H9 (cell line): ENCODE measurements around the gene SCUBE1. TPM values are rescaled to one million over a fixed set of nuclear protein-coding genes. Genes with fewer than 3 reads are reported as not detected.

Experiments
- DNase-seq: peaks from one replicate; pipeline ENCODE4 v3.0.0-alpha.2; 2017
- H2AFZ ChIP-seq: one replicate; pipeline ENCODE4 v1.6.1; 2013; ENCODE audit warnings: mild to moderate bottlenecking, low read length, control low read depth, moderate library complexity
- H2AK5ac ChIP-seq: 2 replicates; pipeline ENCODE4 v1.6.1; 2013; ENCODE audit warnings: low read length, control low read depth, mixed read lengths; ENCODE audit not compliant: insufficient read length
- H2BK120ac ChIP-seq: one replicate; pipeline ENCODE4 v1.6.1; 2013; ENCODE audit warnings: low read depth, mild to moderate bottlenecking, low read length, control low read depth, inconsistent platforms; ENCODE audit not compliant: poor library complexity, severe bottlenecking
- H2BK12ac ChIP-seq: 2 replicates; pipeline ENCODE4 v1.6.1; 2013; ENCODE audit warnings: low read length, control low read depth, mixed read lengths, low read depth; ENCODE audit not compliant: insufficient read length
- H2BK15ac ChIP-seq: 2 replicates; pipeline ENCODE4 v1.6.1; 2013; ENCODE audit warnings: low read depth, low read length, control low read depth
- H2BK20ac ChIP-seq: one replicate; pipeline ENCODE4 v1.6.1; 2013; ENCODE audit warnings: low read depth, mild to moderate bottlenecking, low read length, control low read depth, inconsistent platforms; ENCODE audit not compliant: poor library complexity, severe bottlenecking
- H2BK5ac ChIP-seq: 2 replicates; pipeline ENCODE4 v1.6.1; 2013; ENCODE audit warnings: low read length, control low read depth, mixed read lengths; ENCODE audit not compliant: insufficient read length
- H3K14ac ChIP-seq: 2 replicates; pipeline ENCODE4 v1.6.1; 2013; ENCODE audit warnings: low read length, control low read depth; ENCODE audit not compliant: insufficient read depth
- H3K18ac ChIP-seq: 2 replicates; pipeline ENCODE4 v1.6.1; 2013; ENCODE audit warnings: low read depth, mild to moderate bottlenecking, mixed read lengths, low read length, control low read depth; ENCODE audit not compliant: insufficient read length
- H3K23ac ChIP-seq: 2 replicates; pipeline ENCODE4 v1.6.1; 2013; ENCODE audit warnings: low read length, control low read depth, mixed read lengths, low read depth; ENCODE audit not compliant: insufficient read length
- H3K23me2 ChIP-seq: 2 replicates; pipeline ENCODE4 v1.6.1; 2013; ENCODE audit warnings: low read depth, mild to moderate bottlenecking, mixed read lengths, low read length, control low read depth; ENCODE audit not compliant: insufficient read length, poor library complexity, severe bottlenecking
- H3K27ac ChIP-seq: 2 replicates; pipeline ENCODE4 v1.5.1; 2013; ENCODE audit warnings: low read length, control low read depth, mixed read lengths, low read depth; ENCODE audit not compliant: insufficient read length
- H3K27me3 ChIP-seq: 2 replicates; pipeline ENCODE4 v1.6.1; 2013; ENCODE audit warnings: low read length, control low read depth, inconsistent platforms; ENCODE audit not compliant: insufficient read depth
- H3K4ac ChIP-seq: 2 replicates; pipeline ENCODE4 v1.6.1; 2013; ENCODE audit warnings: low read depth, mild to moderate bottlenecking, control low read depth, inconsistent platforms, low read length, moderate library complexity
- H3K4me1 ChIP-seq: 2 replicates; pipeline ENCODE4 v1.6.1; 2013; ENCODE audit warnings: low read length, control low read depth, inconsistent platforms; ENCODE audit not compliant: insufficient read depth
- H3K4me2 ChIP-seq: 2 replicates; pipeline ENCODE4 v1.6.1; 2013; ENCODE audit warnings: low read length, control low read depth, mixed read lengths; ENCODE audit not compliant: insufficient read length, insufficient read depth
- H3K56ac ChIP-seq: 2 replicates; pipeline ENCODE4 v1.6.1; 2013; ENCODE audit warnings: low read depth, mild to moderate bottlenecking, mixed read lengths, low read length, control low read depth; ENCODE audit not compliant: insufficient read length
- H3K79me1 ChIP-seq: 2 replicates; pipeline ENCODE4 v1.6.1; 2013; ENCODE audit warnings: low read depth, mild to moderate bottlenecking, moderate library complexity, low read length, control low read depth, inconsistent platforms; ENCODE audit not compliant: insufficient read depth, poor library complexity, severe bottlenecking
- H3K79me2 ChIP-seq: 2 replicates; pipeline ENCODE4 v1.6.1; 2013; ENCODE audit warnings: low read length, control low read depth, inconsistent platforms; ENCODE audit not compliant: insufficient read depth
- H3K9ac ChIP-seq: 2 replicates; pipeline ENCODE4 v1.6.1; 2013; ENCODE audit warnings: low read length, control low read depth, mixed read lengths; ENCODE audit not compliant: insufficient read length; ENCODE audit errors: extremely low read depth
- H3K9me3 ChIP-seq: one replicate; pipeline ENCODE4 v1.6.1; 2013; ENCODE audit warnings: low read depth, low read length, inconsistent platforms; ENCODE audit not compliant: control insufficient read depth
- H3T11ph ChIP-seq: one replicate; pipeline ENCODE4 v1.6.1; 2013; ENCODE audit warnings: mild to moderate bottlenecking, low read length, control low read depth, inconsistent platforms
- H4K20me1 ChIP-seq: one replicate; pipeline ENCODE4 v1.6.1; 2013; ENCODE audit not compliant: control insufficient read depth, insufficient read length, insufficient read depth
- H4K5ac ChIP-seq: 2 replicates; pipeline ENCODE4 v1.6.1; 2013; ENCODE audit warnings: low read depth, mild to moderate bottlenecking, mixed read lengths, low read length, control low read depth; ENCODE audit not compliant: insufficient read length
- H4K8ac ChIP-seq: replicated peaks from 2 replicates; pipeline ENCODE4 v1.6.1; 2013; ENCODE audit warnings: low read length, control low read depth, mixed read lengths, low read depth; ENCODE audit not compliant: insufficient read length
- H4K91ac ChIP-seq: 2 replicates; pipeline ENCODE4 v1.6.1; 2013; ENCODE audit warnings: low read depth, mild to moderate bottlenecking, moderate library complexity, mixed read lengths, low read length, control low read depth; ENCODE audit not compliant: insufficient read length
- H3K27ac Mint-ChIP-seq, 3 experiments: 2 replicates in 2 of 3; 3 replicates in 1 of 3; pipeline ENCODE4 v1.8.0; 2020 to 2021; ENCODE audit warnings: mixed read lengths in 3 of 3, mild to moderate bottlenecking in 1 of 3, moderate library complexity in 1 of 3
- H3K27me3 Mint-ChIP-seq: 2 replicates; pipeline ENCODE4 v1.8.0; 2021; ENCODE audit warnings: low read depth, mild to moderate bottlenecking, moderate library complexity, mixed read lengths
- H3K36me3 Mint-ChIP-seq, 3 experiments: 2 replicates in 2 of 3; 3 replicates in 1 of 3; pipeline ENCODE4 v1.8.0; 2020 to 2021; ENCODE audit warnings: low read depth in 3 of 3, mixed read lengths in 3 of 3; ENCODE audit not compliant: insufficient read depth in 1 of 3
- H3K4me1 Mint-ChIP-seq, 2 experiments: 2 replicates each; pipeline ENCODE4 v1.8.0; 2020; ENCODE audit warnings: mixed read lengths in 2 of 2
- H3K4me3 Mint-ChIP-seq, 2 experiments: 2 replicates in 1 of 2; 3 replicates in 1 of 2; pipeline ENCODE4 v1.8.0; 2020 to 2021; ENCODE audit warnings: mild to moderate bottlenecking in 2 of 2, mixed read lengths in 2 of 2, moderate library complexity in 1 of 2
- H3K9me3 Mint-ChIP-seq, 2 experiments: 2 replicates in 1 of 2; 3 replicates in 1 of 2; pipeline ENCODE4 v1.8.0; 2020; ENCODE audit warnings: mild to moderate bottlenecking in 2 of 2, mixed read lengths in 2 of 2, moderate library complexity in 1 of 2
- CTCF ChIP-seq: fragments of 200-600 bp; sonication (generic); conservative IDR thresholded peaks from 3 replicates; pipeline ENCODE4 v1.8.0; 2021; ENCODE audit warnings: antibody characterized with exemption, mild to moderate bottlenecking
- WGBS: extraction: QIAGEN DNeasy Blood & Tissue Kit; methylation state at CpG from one replicate; pipeline ENCODE4 v1.1.7; 2013; ENCODE audit warnings: missing lambda C conversion rate, low lambda C conversion rate, mixed read lengths; ENCODE audit not compliant: insufficient read length; ENCODE audit errors: extremely low coverage; 5-methylcytosine and 5-hydroxymethylcytosine counted together
- total RNA-seq: library from RNA; stranded (reverse); gene quantifications from 2 replicates; pipeline ENCODE4 v1.2.1, GENCODE V29; 2021

The SCUBE1 gene
- total RNA-seq, 1 experiment from 2014 or later = 1.2 TPM

- H3K4me2 ChIP-seq = no peak overlapping the region
- no peaks in the 10 kb centered on the region for H3K23me2 ChIP-seq
- no peak for DNase-seq
- no peak overlapping the region for H2BK20ac ChIP-seq
- no peaks in the 10 kb centered on the region; the same call in 1 of the 2 replicates for H3K27me3 ChIP-seq
- no peak overlapping the region for H2AFZ ChIP-seq
- no peak overlapping the region for H2BK120ac ChIP-seq
- H4K91ac ChIP-seq = no peak overlapping the region
- H3K18ac ChIP-seq = no peak overlapping the region
- no peak overlapping the region for H2BK5ac ChIP-seq
- no peaks in the 10 kb centered on the region; the same call in 1 of the 2 replicates for H3K4me1 ChIP-seq
- H3K36me3 Mint-ChIP-seq = no peaks in the 10 kb centered on the region
- H3K56ac ChIP-seq = no peak overlapping the region
- H2AK5ac ChIP-seq = no peak overlapping the region
- H3K79me1 ChIP-seq = no peaks in the 10 kb centered on the region
- no peak overlapping the region for H3K4me3 Mint-ChIP-seq
- no peak for TF ChIP-seq CTCF
- H3T11ph ChIP-seq = no peak overlapping the region
- H3K9me3 Mint-ChIP-seq = no peaks in the 10 kb centered on the region; a peak in 1 of 5 replicates
- no peak overlapping the region for H3K23ac ChIP-seq
- H3K4me1 Mint-ChIP-seq = peaks cover 21 to 27% of the 10 kb centered on the region in 2 experiments
- no peaks in the 10 kb centered on the region for H4K20me1 ChIP-seq
- H3K79me2 ChIP-seq = no peaks in the 10 kb centered on the region
- no peak overlapping the region for H2BK12ac ChIP-seq
- H3K27me3 Mint-ChIP-seq = peaks cover 30% of the 10 kb centered on the region
- no peak overlapping the region for H4K5ac ChIP-seq
- no peak overlapping the region for H3K14ac ChIP-seq
- no peak overlapping the region for H4K8ac ChIP-seq
- no peak overlapping the region for H3K27ac Mint-ChIP-seq
- no CpG with 5 or more reads among the region's 8 CpGs for WGBS
- H3K9me3 ChIP-seq = no peaks in the 10 kb centered on the region
- no peak overlapping the region for H3K27ac ChIP-seq
- no peak overlapping the region for H2BK15ac ChIP-seq
- no peak overlapping the region for H3K9ac ChIP-seq
- no peak overlapping the region for H3K4ac ChIP-seq
These were observed 117.6 kb downstream of the SCUBE1 start for GRCh38 chr22:43225609-43226008.
